ENCODE data around the gene KDM4C. TPM values are rescaled to one million over a fixed set of nuclear protein-coding genes. Genes with fewer than 3 reads are reported as not detected.
"Not testable (repeated sequence)": the region's sequence is repeated elsewhere in the genome, so short reads cannot be mapped to it uniquely, and the experiment has no call there.

The KDM4C gene
- total and polyA plus RNA-seq, 11 donors: 4.4 to 19.9 (median 13.3) TPM

DNA sequence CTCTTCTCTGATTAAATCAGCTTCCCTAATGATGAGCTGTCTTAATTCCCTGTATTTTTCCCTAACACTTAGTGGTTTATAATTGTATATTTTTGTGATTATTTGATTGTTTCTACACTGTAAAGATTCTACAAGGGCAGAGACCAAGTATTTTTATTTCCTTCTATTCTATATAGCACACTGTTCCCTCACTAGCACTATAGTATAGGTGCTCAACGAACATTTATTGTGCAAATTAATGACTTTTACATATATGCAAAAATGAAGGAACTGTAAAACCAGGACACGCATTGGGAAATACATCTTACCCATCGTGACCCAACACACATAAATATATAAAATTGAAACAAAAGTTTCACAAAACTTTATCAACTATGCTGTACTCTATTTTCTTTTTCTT lies 7.6 kb downstream of the KDM4C start:
- no peak overlapping the region for H3K27ac ChIP-seq
- H3K4me3 ChIP-seq: no peak overlapping the region
- intact Hi-C loops (cut with DNase I): no loop called here
- peaks cover 0 to 26% (median 7%) of the 10 kb centered on the region in 12 donors for H3K4me1 ChIP-seq
- H3K27me3 ChIP-seq: no peaks in the 10 kb centered on the region
- TF ChIP-seq, protein P1, sequence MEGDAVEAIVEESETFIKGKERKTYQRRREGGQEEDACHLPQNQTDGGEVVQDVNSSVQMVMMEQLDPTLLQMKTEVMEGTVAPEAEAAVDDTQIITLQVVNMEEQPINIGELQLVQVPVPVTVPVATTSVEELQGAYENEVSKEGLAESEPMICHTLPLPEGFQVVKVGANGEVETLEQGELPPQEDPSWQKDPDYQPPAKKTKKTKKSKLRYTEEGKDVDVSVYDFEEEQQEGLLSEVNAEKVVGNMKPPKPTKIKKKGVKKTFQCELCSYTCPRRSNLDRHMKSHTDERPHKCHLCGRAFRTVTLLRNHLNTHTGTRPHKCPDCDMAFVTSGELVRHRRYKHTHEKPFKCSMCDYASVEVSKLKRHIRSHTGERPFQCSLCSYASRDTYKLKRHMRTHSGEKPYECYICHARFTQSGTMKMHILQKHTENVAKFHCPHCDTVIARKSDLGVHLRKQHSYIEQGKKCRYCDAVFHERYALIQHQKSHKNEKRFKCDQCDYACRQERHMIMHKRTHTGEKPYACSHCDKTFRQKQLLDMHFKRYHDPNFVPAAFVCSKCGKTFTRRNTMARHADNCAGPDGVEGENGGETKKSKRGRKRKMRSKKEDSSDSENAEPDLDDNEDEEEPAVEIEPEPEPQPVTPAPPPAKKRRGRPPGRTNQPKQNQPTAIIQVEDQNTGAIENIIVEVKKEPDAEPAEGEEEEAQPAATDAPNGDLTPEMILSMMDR (IDR thresholded peaks at IDR 0.05): no peak
- TF ChIP-seq POLR2A (IDR thresholded peaks at IDR 0.05): no peak
- ATAC-seq (no peak), DNase-seq (no peak)
- H3K9me3 ChIP-seq: peaks cover 0 to 4% (median 0%) of the 10 kb centered on the region in 12 donors
- WGBS, 4 donors: 87 to 92% (median 92%) methylated on average over 3 of the region's 3 CpGs
- H3K36me3 ChIP-seq: no peaks in the 10 kb centered on the region

DNA sequence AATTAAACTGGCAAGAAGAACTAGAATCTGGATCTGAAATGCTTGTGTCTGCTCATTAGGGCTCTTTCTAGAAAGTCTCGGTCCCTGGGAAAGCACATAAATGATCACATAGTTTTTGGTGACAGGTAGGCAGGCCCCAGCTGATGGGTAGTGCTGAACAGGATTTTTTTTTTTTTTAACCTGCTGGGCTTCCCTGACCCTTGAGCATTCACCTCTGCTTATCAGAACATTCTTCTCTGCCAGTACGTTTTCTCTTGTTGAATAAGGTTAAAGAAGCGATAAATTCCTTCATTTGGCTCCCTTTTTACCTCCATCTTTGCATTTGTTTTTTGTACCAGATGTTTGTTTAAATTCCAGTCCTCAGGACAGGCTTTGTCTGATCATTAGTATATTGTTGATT lies 8.8 kb downstream of the KDM4C start:
- H3K4me1 ChIP-seq: peaks cover 0 to 26% (median 7%) of the 10 kb centered on the region in 12 donors
- WGBS, 4 donors: 76 to 87% (median 81%) methylated on average over 3 of the region's 3 CpGs

GRCh38 chr9:6768587-6768986 lies 10.8 kb downstream of the KDM4C start:
- DNase-seq; H3K27ac ChIP-seq; H3K4me3 ChIP-seq; H3K9me3 ChIP-seq; H3K27me3 ChIP-seq; H3K36me3 ChIP-seq; intact Hi-C loops (cut with DNase I); ATAC-seq: not testable (repeated sequence)
- 78 to 91% (median 87%) methylated on average over 4 of the region's 4 CpGs for WGBS, 4 donors
- H3K4me1 ChIP-seq: peaks cover 0 to 26% (median 7%) of the 10 kb centered on the region in 12 donors

More for the DNA sequence above, 8.8 kb downstream of the KDM4C start:
- no peak for DNase-seq
- intact Hi-C loops (cut with DNase I): no loop called here
- Histone ChIP-seq H3K9me3 (peaks cover 0 to 4% (median 0%) of the 10 kb centered on the region in 12 donors), H3K4me3 (no peak overlapping the region), H3K36me3 (no peaks in the 10 kb centered on the region), H3K27me3 (no peaks in the 10 kb centered on the region), H3K27ac (no peak overlapping the region)
- ATAC-seq: no peak
- TF ChIP-seq POLR2A (IDR thresholded peaks at IDR 0.05): no peak
- TF ChIP-seq, protein P1 (IDR thresholded peaks at IDR 0.05): no peak

GRCh38 chr9:6771722-6772121 lies 13.9 kb downstream of the KDM4C start:
- no peaks in the 10 kb centered on the region for H3K27me3 ChIP-seq
- intact Hi-C loops (cut with DNase I): no loop called here
- H3K27ac ChIP-seq: no peak overlapping the region
- 89 to 99% (median 95%) methylated on average over 2 of the region's 2 CpGs for WGBS, 4 donors
- TF ChIP-seq, protein P1 (IDR thresholded peaks at IDR 0.05): no peak
- TF ChIP-seq POLR2A (IDR thresholded peaks at IDR 0.05): no peak
- H3K9me3 ChIP-seq: no peaks in the 10 kb centered on the region
- H3K4me1 ChIP-seq: peaks cover 0 to 13% (median 2%) of the 10 kb centered on the region in 12 donors
- ATAC-seq (no peak), DNase-seq (no peak)
- no peaks in the 10 kb centered on the region for H3K36me3 ChIP-seq
- no peak overlapping the region for H3K4me3 ChIP-seq

Data from heart left ventricle (tissue), 16 donors.